ENCODE measurements around the gene SIVA1. TPM values are rescaled to one million over a fixed set of nuclear protein-coding genes. Genes with fewer than 3 reads are reported as not detected.

Gene SIVA1
- total RNA-seq, 1 donor = 67.8 TPM

GRCh38 chr14:104757681-104758392, 4.9 kb downstream of the SIVA1 start:
- no peak for DNase-seq (ENCODE audit: low read depth)
- no peak overlapping the region for H3K4me3 ChIP-seq (ENCODE audit: low read depth, low read length)
- no peak for TF ChIP-seq CTCF (IDR thresholded peaks at IDR 0.05; ENCODE audit: insufficient read depth, low read depth, low read length)

- no peak for DNase-seq (ENCODE audit: low read depth)
- no peak overlapping the region for H3K4me3 ChIP-seq (ENCODE audit: low read depth, low read length)
- no peak for TF ChIP-seq CTCF (IDR thresholded peaks at IDR 0.05; ENCODE audit: insufficient read depth, low read depth, low read length)
Observed at GRCh38 chr14:104758981-104759969, 6.3 kb downstream of the SIVA1 start.

GRCh38 chr14:104765517-104765916, 12.6 kb downstream of the SIVA1 start:
- H3K4me3 ChIP-seq (ENCODE audit: low read depth, low read length) = no peak overlapping the region
- TF ChIP-seq CTCF (IDR thresholded peaks at IDR 0.05; ENCODE audit: insufficient read depth, low read depth, low read length) = no peak
- no peak for DNase-seq (ENCODE audit: low read depth)

GRCh38 chr14:104766256-104766862, 13.4 kb downstream of the SIVA1 start:
- TF ChIP-seq CTCF (IDR thresholded peaks at IDR 0.05; ENCODE audit: insufficient read depth, low read depth, low read length) = no peak
- H3K4me3 ChIP-seq (ENCODE audit: low read depth, low read length) = no peak overlapping the region
- DNase-seq (ENCODE audit: low read depth) = no peak

GRCh38 chr14:104766863-104767633, 14.1 kb downstream of the SIVA1 start:
- DNase-seq (ENCODE audit: low read depth) = no peak
- H3K4me3 ChIP-seq (ENCODE audit: low read depth, low read length) = no peak overlapping the region
- no peak for TF ChIP-seq CTCF (IDR thresholded peaks at IDR 0.05; ENCODE audit: insufficient read depth, low read depth, low read length)

GRCh38 chr14:104767634-104767918, 14.6 kb downstream of the SIVA1 start:
- H3K4me3 ChIP-seq (ENCODE audit: low read depth, low read length) = no peak overlapping the region
- no peak for DNase-seq (ENCODE audit: low read depth)
- TF ChIP-seq CTCF (IDR thresholded peaks at IDR 0.05; ENCODE audit: insufficient read depth, low read depth, low read length) = no peak
